Skeletal muscle tissue (tissue), 4 donors: Measurements from ENCODE around the gene FAM90A26. TPM values are rescaled to one million over a fixed set of nuclear protein-coding genes. Genes with fewer than 3 reads are reported as not detected.
"Not testable (repeated sequence)": the region's sequence is repeated elsewhere in the genome, so short reads cannot be mapped to it uniquely, and the experiment has no call there.

Experiments
- H3K27ac ChIP-seq: one replicate; pipeline ENCODE4 v1.7.0; 2013; ENCODE audit warnings: mild to moderate bottlenecking, low read depth, low read length, inconsistent platforms
- H3K27me3 ChIP-seq, 3 donors: one replicate each; pipeline ENCODE4 v1.7.0; 2013; ENCODE audit warnings: low read length in 3 of 3; ENCODE audit not compliant: control insufficient read depth in 3 of 3, insufficient read depth in 3 of 3
- H3K36me3 ChIP-seq, 3 donors: one replicate each; pipeline ENCODE4 v1.7.0; 2013; ENCODE audit warnings: low read length in 3 of 3; ENCODE audit not compliant: control insufficient read depth in 3 of 3, insufficient read depth in 3 of 3
- H3K4me1 ChIP-seq, 3 donors: one replicate each; pipeline ENCODE4 v1.7.0; 2013; ENCODE audit warnings: low read length in 3 of 3, mild to moderate bottlenecking in 3 of 3; ENCODE audit not compliant: control insufficient read depth in 3 of 3, insufficient read depth in 3 of 3
- H3K4me3 ChIP-seq, 3 donors: one replicate each; pipeline ENCODE4 v1.7.0; 2013; ENCODE audit warnings: low read length in 3 of 3
- H3K9ac ChIP-seq, 3 donors: one replicate each; pipeline ENCODE4 v1.7.0; 2013; ENCODE audit warnings: low read length in 3 of 3, mild to moderate bottlenecking in 3 of 3, moderate library complexity in 2 of 3, low read depth in 1 of 3
- H3K9me3 ChIP-seq, 3 donors: one replicate each; pipeline ENCODE4 v1.7.0; 2013; ENCODE audit warnings: low read length in 3 of 3; ENCODE audit not compliant: control insufficient read depth in 3 of 3
- total RNA-seq: library from RNA; depleted of rRNA; stranded (reverse); fragments of >200 nt; gene quantifications from one replicate; pipeline ENCODE4 v1.2.3, GENCODE V29; 2014
- donor health status: Osteomylitis.

Gene FAM90A26
- total RNA-seq, 1 donor from 2014 or later, result not detected

DNA sequence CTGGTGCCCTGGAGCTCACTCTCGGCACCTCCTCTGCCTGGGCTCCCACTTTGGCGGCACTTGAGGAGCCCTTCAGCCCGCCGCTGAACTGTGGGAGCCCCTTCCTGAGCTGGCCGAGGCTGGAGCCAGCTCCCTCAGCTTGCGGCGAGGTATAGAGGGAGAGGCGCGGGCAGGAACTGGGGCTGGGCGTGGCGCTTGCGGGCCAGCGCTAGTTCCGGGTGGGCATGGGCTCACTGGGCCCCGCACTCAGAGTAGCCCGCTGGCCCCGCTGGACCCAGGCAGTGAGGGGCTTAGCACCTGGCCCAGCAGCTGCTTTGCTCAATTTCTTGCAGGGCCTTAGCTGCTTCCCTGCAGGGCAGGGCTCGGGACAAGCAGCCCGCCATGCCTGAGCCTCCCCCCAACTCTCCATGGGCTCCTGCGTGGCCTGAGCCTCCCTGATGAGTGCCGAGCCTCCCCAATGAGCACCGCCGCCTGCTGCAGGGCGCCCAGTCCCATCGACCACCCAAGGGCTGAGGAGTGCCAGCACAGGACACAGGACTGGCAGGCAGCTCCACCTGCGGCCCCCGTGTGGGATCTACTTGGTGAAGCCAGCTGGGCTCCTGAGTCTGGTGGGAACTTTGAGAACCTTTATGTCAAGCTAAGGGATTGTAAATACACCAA, 26.7 kb upstream of the FAM90A26 start:
- Histone ChIP-seq H3K27me3 (no peaks in the 10 kb centered on the region), H3K4me1 (no peaks in the 10 kb centered on the region), H3K27ac (no peak overlapping the region), H3K4me3 (no peak overlapping the region), H3K36me3 (no peaks in the 10 kb centered on the region), H3K9me3 (no peaks in the 10 kb centered on the region), H3K9ac (no peak overlapping the region)

DNA sequence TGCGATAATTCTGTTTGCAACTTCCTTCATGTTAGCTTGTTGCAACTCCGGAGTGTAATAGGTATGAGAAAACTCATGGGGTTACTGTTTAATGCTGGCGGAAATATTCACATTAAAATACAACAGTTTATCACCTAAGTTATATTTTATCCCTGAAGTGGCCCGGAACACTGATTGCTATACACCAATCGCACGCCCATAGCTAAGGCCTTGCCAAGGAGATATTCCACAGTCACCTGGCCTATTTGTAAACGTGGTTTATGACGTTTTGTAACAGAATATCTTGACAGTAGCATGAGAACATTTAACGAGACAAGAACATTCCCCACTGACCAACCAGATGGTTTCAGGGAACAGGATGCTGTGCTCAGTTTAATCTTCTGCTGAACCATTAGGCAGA, 23.2 kb upstream of the FAM90A26 start:
- peaks cover 0 to 4% (median 3%) of the 10 kb centered on the region in 3 donors for H3K4me1 ChIP-seq
- H3K27me3 ChIP-seq, result no peaks in the 10 kb centered on the region
- no peaks in the 10 kb centered on the region for H3K9me3 ChIP-seq
- H3K27ac ChIP-seq, result no peak overlapping the region
- H3K9ac ChIP-seq, result no peak overlapping the region
- H3K36me3 ChIP-seq, result no peaks in the 10 kb centered on the region
- no peak overlapping the region for H3K4me3 ChIP-seq

DNA sequence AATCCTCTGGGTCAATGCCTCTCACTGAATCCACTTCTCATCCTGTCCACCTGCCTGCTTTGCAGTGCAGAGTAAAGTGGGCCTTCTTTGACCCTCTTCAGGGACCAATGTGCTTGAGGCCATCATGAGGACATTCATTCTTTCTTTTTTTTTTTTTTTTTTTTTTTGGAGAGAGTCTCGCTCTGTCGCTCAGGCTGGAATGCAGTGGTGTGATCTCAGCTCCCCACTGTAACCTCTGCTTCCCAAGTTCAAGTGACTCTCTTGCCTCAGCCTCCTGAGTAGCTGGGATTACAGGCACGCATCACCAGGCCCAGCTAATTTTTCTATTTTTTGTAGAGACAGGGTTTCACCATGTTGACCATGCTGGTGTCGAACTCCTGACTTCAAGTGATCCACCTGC, 22.8 kb upstream of the FAM90A26 start:
- not testable (repeated sequence) for H3K27ac ChIP-seq, H3K4me3 ChIP-seq, H3K36me3 ChIP-seq, H3K9ac ChIP-seq, H3K27me3 ChIP-seq, H3K4me1 ChIP-seq, H3K9me3 ChIP-seq

DNA sequence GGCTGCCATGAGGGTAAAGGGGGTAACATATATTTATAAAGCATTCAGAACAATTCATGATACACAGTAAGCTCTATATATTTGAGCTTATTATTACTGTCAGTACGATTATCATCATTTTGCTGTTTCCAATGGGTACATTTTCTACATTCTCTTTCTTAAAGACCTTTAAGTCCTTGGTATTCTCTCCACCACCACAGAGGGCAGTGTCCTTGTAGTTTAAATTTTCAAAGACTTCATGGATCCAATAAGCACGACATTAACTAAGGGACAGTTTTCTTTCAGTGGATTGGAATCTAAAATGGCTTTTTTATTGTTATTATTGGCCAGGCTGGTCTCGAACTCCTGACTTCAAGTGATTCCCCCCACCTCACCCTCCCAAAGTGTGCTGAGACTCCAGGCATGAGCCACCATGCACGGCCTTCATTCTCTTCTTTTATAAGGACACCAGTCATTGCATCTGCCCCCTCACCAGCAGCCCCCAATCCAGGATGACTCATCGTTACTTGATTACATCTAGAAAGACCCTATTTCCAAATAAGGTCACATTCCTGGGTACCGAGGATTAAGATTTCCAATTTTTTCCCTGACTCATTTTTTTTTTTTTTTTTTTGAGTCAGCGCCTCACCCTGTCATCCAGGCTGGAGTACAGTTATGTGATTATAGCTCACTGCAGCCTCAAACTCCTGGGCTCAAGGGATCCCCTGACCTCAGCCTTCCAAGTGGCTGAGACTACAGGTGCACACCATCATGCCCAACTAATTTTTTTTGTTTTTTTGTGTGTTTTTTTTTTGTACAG, 21.4 kb upstream of the FAM90A26 start:
- H3K4me1 ChIP-seq, H3K9me3 ChIP-seq, H3K27ac ChIP-seq, H3K36me3 ChIP-seq, H3K27me3 ChIP-seq, H3K9ac ChIP-seq, H3K4me3 ChIP-seq: not testable (repeated sequence)

DNA sequence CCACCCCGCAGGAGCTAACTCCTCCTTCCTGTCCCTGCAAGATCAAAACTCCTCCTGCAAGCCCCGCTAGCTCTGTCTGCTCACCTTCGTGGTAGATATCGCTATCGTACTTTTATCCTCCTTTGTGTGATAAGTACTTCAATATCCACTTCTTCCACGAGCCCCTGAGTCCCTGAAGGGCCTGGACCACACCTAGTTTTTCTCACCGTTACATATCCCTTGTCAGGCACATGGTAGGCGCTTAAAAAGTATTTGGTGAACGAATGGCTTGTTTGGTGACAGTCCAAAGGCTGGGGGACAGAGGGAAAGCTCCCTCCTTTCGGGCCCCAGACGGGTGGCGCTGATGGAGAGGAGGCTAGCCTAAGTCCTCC, 18.4 kb upstream of the FAM90A26 start:
- peaks cover 0 to 10% (median 7%) of the 10 kb centered on the region in 3 donors for H3K4me1 ChIP-seq
- peak overlapping the region; percentile 64 to 78 (median 68) for H3K9ac ChIP-seq
- H3K4me3 ChIP-seq, result peak overlapping the region; percentile 70 to 77 (median 72)
- not testable (repeated sequence) for H3K9me3 ChIP-seq, H3K36me3 ChIP-seq, H3K27me3 ChIP-seq
- H3K27ac ChIP-seq, result peak overlapping the region; percentile 81

DNA sequence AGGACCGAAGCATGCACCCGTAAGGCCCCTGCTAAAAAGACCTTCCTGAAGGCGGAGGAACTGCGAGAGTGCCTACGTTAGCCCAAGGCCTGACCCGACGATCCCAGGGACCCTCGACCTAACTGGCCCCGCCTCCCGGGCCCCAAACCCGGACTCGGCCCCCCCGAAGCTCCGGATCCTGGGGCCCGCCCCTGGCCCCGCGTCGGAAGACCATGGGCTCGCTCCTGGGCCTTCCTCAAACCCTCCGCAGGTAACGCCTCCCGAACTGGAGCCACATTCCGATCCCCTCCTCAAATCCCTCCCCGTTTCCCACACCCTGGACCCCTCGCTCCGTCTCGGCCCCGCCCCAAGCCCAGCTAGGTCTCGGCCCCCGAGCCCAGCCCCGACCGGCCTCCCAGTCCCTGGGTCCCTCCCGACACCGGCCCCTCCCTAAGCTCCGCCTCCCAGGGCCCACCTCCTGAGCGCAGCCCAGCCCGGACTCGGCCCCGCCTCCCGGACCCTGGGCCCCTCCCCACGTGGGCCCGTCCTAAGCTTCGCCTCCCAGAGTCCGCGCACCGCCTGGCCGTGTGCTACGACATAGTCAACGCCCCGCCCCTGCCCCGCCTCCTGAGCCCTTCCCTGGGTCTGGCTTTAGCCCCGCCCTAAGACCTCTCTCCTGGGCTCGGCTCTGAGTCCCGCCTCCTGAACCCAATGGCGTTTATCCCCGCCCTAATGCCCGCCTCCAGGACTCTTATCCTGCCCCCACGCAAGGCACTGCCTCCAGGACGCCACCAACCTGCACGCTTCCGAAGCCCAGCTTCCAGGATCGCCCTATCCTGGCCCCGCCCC, 17.8 kb upstream of the FAM90A26 start:
- H3K27ac ChIP-seq, result peak overlapping the region; percentile 81
- not testable (repeated sequence) for H3K36me3 ChIP-seq, H3K27me3 ChIP-seq, H3K9me3 ChIP-seq
- H3K9ac ChIP-seq, result peak overlapping the region; percentile 64 to 78 (median 68)
- peak overlapping the region; percentile 70 to 77 (median 72) for H3K4me3 ChIP-seq
- H3K4me1 ChIP-seq, result peaks cover 0 to 10% (median 7%) of the 10 kb centered on the region in 3 donors

DNA sequence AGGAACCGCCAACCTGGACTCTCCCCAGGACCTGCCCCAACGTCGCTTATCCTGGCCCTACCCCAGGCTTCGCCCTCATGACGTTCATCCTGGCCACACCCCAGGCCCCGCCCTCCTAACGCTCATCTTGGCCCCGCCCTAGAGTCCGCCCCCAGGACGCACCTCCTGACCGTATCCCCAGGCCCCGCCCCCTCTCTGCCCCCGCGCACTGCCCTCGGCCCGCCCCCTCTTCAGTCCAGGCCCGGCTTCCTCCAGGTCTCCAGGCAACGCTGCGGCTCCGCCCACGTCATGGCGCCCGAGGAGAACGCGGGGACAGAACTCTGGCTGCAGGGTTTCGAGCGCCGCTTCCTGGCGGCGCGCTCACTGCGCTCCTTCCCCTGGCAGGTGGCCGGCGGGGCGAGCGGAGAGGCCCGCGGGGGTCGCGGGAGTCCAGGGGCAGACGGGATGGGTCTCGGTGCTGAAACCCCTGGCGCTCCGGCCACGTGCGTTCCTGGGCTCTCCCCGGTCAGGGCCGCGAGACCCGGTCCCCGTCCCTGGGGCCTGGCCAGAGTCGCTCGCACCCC, 17.1 kb upstream of the FAM90A26 start:
- Histone ChIP-seq H3K4me3 (peak overlapping the region; percentile 62 to 77 (median 68)), H3K4me1 (peaks cover 0 to 10% (median 7%) of the 10 kb centered on the region in 3 donors), H3K27ac (peak overlapping the region; percentile 81), H3K9ac (peak overlapping the region; percentile 33 to 79 (median 69))
- not testable (repeated sequence) for H3K36me3 ChIP-seq, H3K9me3 ChIP-seq, H3K27me3 ChIP-seq

DNA sequence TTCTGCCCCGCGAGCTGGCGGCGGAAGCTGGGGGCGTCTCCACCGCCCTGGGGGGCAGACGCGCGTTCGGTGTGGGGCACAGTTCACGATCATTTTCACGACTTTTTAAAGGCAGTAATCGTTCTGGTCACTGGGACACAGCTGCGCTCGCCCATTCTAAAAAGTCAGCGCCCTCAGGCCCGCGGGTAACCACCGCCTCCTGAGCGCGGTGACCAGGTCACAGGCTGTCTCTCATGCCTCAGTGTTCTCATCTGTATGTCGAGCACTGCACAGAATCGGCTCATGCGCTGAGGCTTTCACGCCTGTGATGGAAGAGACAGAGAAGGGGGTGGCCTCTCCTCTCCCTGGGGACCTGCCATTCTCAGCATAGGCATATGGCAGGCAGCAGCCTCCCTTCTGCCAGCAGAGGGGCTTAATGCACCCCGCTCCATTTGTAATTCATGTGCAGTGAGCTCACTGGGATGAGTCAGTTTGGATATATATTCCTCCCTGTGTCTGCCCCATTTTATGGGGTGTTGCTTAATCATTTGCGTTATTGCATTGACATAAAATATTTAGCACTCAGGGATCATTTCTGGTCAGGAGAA, 16.5 kb upstream of the FAM90A26 start:
- not testable (repeated sequence) for H3K9me3 ChIP-seq, H3K27ac ChIP-seq, H3K27me3 ChIP-seq, H3K36me3 ChIP-seq
- Histone ChIP-seq H3K9ac (peak overlapping the region; percentile 33 to 79 (median 69)), H3K4me3 (peak overlapping the region; percentile 62 to 77 (median 68)), H3K4me1 (peaks cover 0 to 10% (median 7%) of the 10 kb centered on the region in 3 donors)

DNA sequence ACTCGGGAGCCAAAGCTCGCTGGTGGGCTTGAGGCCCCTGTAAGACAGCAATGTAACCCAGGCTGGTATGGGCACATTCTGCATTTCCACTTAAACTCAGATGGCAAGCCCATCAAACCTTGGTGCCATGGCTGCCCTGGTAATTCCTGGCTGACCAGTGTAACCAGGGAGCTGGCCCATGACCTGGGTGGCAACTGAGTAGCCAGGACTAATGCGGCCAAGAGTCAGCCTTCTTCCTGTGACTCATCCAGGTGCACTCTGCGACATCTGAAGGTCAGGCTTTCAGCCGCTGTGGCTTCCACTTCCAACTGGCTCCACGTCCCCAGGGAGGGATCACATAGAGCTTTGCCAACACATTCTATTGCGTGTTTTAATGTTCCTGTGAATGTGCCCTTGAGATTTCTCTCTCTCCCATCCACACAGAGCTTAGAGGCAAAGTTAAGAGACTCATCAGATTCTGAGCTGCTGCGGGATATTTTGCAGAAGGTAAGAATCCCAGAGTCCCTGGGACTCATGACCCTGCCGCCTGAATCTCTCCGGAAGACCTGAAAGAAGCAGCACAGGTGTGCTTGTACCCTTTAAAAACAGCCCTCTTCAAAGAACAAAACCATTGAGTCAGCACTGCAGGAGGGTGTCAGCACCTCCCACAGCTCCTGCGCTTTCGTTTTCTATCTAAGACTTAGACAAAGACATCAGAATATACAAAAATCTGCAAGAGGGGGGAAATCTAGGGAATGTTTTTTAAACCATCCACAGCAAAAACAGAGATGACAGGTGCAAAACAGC, 14.9 kb upstream of the FAM90A26 start:
- not testable (repeated sequence) for H3K27me3 ChIP-seq, H3K4me3 ChIP-seq, H3K36me3 ChIP-seq, H3K9ac ChIP-seq, H3K27ac ChIP-seq, H3K9me3 ChIP-seq
- peaks cover 0 to 10% (median 7%) of the 10 kb centered on the region in 3 donors for H3K4me1 ChIP-seq
